ENCODE measurements around the gene EIF5B. TPM values are rescaled to one million over a fixed set of nuclear protein-coding genes. Genes with fewer than 3 reads are reported as not detected.

The EIF5B gene
- total RNA-seq, 4 donors from 2014 or later = 28.1 to 53.8 (median 33.9) TPM

DNA sequence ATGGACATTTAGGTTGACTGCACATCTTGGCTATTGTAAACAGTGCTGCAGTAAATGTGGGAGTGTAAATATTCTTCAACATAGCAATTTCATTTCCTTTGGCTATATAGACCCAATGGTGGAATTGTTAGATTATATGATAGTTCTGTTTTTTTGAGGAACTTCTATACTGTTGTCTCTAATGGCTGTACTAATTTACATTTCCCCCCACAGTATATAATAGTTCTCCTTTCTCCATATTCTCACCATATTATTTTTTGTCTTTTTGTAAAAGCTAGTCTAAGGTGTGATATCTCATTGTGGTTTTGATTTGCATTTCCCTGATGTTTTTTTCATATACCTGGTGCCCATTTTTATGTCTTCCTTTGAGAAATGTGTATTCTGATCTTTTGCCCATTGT lies 13.0 kb downstream of the EIF5B start:
- TF ChIP-seq, protein P1, sequence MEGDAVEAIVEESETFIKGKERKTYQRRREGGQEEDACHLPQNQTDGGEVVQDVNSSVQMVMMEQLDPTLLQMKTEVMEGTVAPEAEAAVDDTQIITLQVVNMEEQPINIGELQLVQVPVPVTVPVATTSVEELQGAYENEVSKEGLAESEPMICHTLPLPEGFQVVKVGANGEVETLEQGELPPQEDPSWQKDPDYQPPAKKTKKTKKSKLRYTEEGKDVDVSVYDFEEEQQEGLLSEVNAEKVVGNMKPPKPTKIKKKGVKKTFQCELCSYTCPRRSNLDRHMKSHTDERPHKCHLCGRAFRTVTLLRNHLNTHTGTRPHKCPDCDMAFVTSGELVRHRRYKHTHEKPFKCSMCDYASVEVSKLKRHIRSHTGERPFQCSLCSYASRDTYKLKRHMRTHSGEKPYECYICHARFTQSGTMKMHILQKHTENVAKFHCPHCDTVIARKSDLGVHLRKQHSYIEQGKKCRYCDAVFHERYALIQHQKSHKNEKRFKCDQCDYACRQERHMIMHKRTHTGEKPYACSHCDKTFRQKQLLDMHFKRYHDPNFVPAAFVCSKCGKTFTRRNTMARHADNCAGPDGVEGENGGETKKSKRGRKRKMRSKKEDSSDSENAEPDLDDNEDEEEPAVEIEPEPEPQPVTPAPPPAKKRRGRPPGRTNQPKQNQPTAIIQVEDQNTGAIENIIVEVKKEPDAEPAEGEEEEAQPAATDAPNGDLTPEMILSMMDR (IDR thresholded peaks at IDR 0.05; ENCODE audit: low read depth) = no peak

DNA sequence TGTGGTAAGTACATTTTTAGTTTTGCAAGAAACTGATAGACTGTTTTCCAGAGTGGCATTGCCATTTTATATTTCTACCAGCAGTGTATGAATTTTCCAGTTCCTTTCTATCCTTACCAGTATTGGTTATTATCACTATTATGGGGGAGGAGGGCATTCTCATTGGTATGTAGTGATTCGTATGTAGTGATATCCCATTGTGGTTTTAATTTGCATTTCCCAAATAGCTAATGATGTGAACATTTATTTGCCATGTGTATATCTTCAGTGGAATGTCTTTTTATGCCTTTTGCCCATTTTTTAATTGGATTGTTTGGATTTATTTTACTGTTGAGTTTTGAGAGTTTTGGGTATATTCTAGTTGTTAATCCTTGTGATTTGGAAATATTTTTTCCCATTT lies 16.9 kb downstream of the EIF5B start:
- TF ChIP-seq, protein P1 (IDR thresholded peaks at IDR 0.05; ENCODE audit: low read depth) = no peak

DNA sequence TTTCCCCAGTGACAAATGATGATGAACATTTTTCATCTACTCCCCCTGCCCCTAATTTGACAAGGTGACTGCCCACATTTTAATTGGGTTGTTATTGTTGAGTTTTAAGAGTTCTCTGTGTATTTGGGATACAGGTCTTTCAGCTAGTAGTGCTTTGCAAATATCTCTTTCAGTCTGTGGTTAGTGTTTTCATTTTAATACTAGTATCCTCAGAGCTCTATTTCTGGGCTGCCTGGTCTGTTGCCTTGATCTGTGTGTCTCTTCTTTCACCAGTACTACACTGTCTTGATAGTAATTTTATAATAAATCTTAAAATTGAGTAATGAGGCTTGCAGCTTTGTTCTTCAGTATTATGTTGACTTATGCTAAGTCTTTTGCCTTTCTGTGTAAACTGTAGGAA lies 19.7 kb downstream of the EIF5B start:
- TF ChIP-seq, protein P1 (IDR thresholded peaks at IDR 0.05; ENCODE audit: low read depth) = no peak

DNA sequence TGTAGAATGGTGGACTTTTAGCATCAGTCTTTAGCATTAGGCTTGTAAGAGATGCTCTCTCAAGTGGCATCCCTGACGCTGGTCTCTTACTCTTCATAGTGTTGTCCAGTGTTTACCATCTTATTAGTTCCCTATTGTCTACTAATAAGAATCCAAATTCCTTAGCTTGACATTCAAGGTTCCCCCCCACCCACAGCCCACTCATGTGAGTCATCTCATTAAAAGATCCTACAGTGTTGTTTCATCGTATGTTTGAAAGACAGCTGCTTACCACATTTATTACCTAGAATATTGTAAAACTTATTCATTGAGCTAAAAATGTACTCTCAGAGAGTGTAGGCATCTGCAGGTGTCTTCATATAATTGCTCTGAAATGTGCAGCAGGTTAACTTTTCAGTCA lies 28.5 kb downstream of the EIF5B start:
- TF ChIP-seq, protein P1 (IDR thresholded peaks at IDR 0.05; ENCODE audit: low read depth) = no peak

DNA sequence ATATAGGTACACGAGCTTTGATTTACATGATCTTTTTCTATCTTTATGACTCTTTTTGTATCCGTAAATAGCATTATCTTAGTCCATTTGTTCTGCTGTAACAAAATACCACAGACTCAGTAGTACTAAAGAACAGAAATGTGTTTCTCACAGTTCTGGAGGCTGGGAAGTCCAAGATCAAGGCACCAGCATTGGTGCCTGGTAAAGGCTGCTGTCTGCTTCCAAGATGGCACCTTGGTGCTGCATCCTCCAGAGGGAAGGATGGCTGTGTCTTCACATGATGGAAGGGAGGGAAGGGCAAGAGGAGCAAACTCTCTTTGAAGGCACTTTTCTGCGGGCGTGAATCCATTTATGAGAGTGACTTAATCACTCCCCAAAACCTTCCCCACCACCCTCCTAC lies 36.0 kb downstream of the EIF5B start:
- TF ChIP-seq, protein P1 (IDR thresholded peaks at IDR 0.05; ENCODE audit: low read depth) = no peak

DNA sequence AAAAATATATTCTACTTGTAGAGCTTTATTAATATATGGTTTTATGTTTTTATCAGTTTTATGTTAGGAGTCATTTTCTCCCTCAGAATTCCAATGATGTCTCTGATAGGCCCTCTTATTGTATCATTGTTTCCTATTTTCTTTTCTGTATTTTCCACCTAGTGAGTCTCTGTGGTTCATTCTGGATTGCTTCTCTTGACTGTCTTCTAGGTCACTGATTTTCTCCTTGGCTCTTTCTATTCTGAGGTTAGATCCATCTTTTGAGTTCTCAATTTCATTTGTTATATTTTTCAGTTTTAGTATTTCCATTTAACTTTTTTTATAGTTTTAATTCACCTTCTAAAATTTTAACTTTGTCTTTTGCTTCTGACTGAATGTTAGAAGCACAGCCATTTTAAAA lies 37.6 kb downstream of the EIF5B start:
- TF ChIP-seq, protein P1 (IDR thresholded peaks at IDR 0.05; ENCODE audit: low read depth) = no peak

DNA sequence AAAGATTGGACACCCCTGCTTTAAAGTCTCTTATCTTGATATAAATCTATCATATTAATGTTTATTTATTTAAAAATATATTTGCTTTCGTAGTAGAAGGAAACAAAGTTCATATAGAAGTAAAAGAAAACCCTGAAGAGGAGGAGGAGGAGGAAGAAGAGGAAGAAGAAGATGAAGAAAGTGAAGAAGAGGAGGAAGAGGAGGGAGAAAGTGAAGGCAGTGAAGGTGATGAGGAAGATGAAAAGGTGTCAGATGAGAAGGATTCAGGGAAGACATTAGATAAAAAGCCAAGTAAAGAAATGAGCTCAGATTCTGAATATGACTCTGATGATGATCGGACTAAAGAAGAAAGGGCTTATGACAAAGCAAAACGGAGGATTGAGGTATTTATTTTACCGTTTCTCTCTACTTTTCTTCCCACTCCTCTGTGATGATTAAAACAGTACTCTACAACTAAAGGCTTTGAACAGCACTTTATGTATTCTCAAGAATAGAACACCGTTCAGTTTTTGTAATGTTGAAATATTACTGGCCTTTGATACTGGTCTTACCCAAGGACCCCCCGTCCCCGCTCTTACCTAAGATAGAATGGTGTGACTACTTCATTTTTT lies 39.2 kb downstream of the EIF5B start:
- TF ChIP-seq, protein P1 (IDR thresholded peaks at IDR 0.05; ENCODE audit: low read depth) = no peak
